NT2/D1 (cell line): Measurements from ENCODE around the gene KIAA1958.

Experiments used
- YY1 ChIP-seq: IDR thresholded peaks from 2 replicates; pipeline ENCODE4 v1.6.1; 2011; ENCODE audit not compliant: insufficient read length, insufficient read depth
- ZNF274 ChIP-seq: IDR thresholded peaks from 2 replicates; pipeline ENCODE4 v1.6.1; 2011; ENCODE audit warnings: mild to moderate bottlenecking, low read depth, low read length

GRCh38 chr9:112664531-112664930 is 177.9 kb downstream of the KIAA1958 start:
- TF ChIP-seq ZNF274 (no peak), YY1 (no peak)
